ENCODE results near the gene THSD4. TPM values are rescaled to one million over a fixed set of nuclear protein-coding genes. Genes with fewer than 3 reads are reported as not detected.

THSD4 gene
- polyA plus RNA-seq, 1 donor from 2014 or later = 0.46 TPM

DNA sequence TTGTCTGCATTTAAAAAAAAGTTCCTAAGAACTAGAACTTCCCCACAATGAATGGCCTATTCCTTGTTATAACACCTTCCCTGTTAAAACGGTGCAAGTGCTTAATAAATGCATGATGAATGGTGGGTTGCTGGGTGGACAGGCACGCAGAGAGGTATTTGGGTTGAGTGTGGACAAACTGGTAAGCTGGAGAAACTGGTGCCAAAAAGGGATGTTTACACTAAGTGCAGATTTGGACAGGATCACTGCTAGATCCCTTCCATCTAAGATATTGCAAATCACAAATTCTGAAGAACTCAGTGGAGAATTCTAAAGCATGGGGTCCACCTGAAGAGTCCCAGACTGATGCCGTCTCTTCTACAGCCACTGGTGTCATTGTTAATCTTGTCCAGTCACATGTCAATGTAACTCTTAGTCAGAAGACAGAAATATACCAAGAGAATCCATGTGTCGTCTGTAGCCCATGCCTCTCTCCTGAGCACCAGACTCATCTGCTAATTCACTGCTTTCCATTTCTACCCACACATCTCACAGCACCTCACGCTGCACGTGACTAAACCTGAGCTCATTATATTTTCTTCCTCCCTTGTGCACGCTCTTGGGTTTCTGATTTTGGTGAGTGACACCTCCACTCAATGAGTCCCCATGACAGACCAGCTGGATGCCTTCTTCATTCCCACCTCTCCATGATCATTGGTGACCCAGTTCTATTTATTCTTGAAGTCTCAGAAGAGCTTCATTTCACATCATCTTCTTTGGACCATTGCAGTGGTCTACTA lies 328.9 kb downstream of the THSD4 start:
- no peak overlapping the region for H2AFZ ChIP-seq (ENCODE audit: low read depth, low read length)
- no peak overlapping the region for H3K27ac ChIP-seq (ENCODE audit: low read length)
- no peak for TF ChIP-seq MXI1 (conservative IDR thresholded peaks at IDR 0.05; ENCODE audit: poor library complexity, severe bottlenecking)
- H4K20me1 ChIP-seq (ENCODE audit: insufficient read depth) = no peaks in the 10 kb centered on the region
- H3F3A ChIP-seq (ENCODE audit: insufficient read depth, low read length, poor library complexity, severe bottlenecking) = no peaks in the 10 kb centered on the region
- no peak overlapping the region for H3K4me3 ChIP-seq (ENCODE audit: low read length)
- no peak overlapping the region for H3K9ac ChIP-seq (ENCODE audit: low read length)
- no peaks in the 10 kb centered on the region for H3K9me3 ChIP-seq (ENCODE audit: low read length)
- H3K4me2 ChIP-seq (ENCODE audit: low read length) = no peak overlapping the region
- H3K79me2 ChIP-seq (replicated peaks; ENCODE audit: insufficient read depth, low read length) = no peaks in the 10 kb centered on the region
- H3K9me2 ChIP-seq (ENCODE audit: insufficient read depth, low read length) = no peaks in the 10 kb centered on the region
- H3K36me3 ChIP-seq (ENCODE audit: insufficient read depth, low read length) = no peaks in the 10 kb centered on the region
- no peaks in the 10 kb centered on the region for H3K27me3 ChIP-seq (ENCODE audit: insufficient read depth, low read depth, low read length)

DNA sequence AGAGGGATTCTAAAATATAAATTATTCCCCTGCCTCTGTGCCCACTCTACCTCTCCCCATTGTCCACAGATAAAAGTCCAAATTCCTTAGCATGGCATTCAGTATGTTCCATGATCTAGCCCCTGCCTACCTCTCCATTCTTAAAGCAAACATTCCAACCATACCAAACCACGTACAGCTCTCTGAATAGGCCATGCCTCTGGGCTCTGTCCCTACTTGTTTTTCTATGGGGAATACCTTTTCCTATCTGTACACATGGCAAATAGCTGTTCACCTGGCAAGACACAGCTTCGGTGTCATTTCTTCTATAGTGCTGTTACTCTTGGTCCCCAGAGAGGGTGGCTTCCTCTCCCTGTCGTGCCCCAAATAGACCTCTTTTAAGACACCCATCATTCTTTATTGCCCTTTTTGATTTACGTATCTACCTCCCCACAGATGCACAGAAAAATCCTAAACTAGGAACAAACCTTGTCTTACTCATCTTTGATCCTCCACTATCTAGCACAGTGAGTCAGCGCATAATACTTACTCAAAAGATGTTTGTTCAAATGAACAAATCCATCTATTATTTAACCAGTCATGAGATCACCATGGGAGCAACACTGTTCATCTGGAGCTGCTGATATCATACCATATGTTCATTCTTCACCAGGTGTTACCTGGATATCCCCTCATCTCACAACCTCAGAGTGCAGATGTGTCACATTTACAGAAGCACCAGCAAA lies 329.8 kb downstream of the THSD4 start:
- no peak overlapping the region for H3K27ac ChIP-seq (ENCODE audit: low read length)
- H3K9me2 ChIP-seq (ENCODE audit: insufficient read depth, low read length) = no peaks in the 10 kb centered on the region
- no peak overlapping the region for H3K4me3 ChIP-seq (ENCODE audit: low read length)
- H3F3A ChIP-seq (ENCODE audit: insufficient read depth, low read length, poor library complexity, severe bottlenecking) = no peaks in the 10 kb centered on the region
- no peaks in the 10 kb centered on the region for H3K27me3 ChIP-seq (ENCODE audit: insufficient read depth, low read depth, low read length)
- H2AFZ ChIP-seq (ENCODE audit: low read depth, low read length) = no peak overlapping the region
- no peak overlapping the region for H3K9ac ChIP-seq (ENCODE audit: low read length)
- no peaks in the 10 kb centered on the region for H3K36me3 ChIP-seq (ENCODE audit: insufficient read depth, low read length)
- H4K20me1 ChIP-seq (ENCODE audit: insufficient read depth) = no peaks in the 10 kb centered on the region
- H3K79me2 ChIP-seq (replicated peaks; ENCODE audit: insufficient read depth, low read length) = no peaks in the 10 kb centered on the region
- H3K9me3 ChIP-seq (ENCODE audit: low read length) = no peaks in the 10 kb centered on the region
- H3K4me2 ChIP-seq (ENCODE audit: low read length) = no peak overlapping the region
- TF ChIP-seq POLR2AphosphoS5 (IDR thresholded peaks at IDR 0.05) = no peak
- no peak for TF ChIP-seq MXI1 (conservative IDR thresholded peaks at IDR 0.05; ENCODE audit: poor library complexity, severe bottlenecking)
- TF ChIP-seq, protein P1, sequence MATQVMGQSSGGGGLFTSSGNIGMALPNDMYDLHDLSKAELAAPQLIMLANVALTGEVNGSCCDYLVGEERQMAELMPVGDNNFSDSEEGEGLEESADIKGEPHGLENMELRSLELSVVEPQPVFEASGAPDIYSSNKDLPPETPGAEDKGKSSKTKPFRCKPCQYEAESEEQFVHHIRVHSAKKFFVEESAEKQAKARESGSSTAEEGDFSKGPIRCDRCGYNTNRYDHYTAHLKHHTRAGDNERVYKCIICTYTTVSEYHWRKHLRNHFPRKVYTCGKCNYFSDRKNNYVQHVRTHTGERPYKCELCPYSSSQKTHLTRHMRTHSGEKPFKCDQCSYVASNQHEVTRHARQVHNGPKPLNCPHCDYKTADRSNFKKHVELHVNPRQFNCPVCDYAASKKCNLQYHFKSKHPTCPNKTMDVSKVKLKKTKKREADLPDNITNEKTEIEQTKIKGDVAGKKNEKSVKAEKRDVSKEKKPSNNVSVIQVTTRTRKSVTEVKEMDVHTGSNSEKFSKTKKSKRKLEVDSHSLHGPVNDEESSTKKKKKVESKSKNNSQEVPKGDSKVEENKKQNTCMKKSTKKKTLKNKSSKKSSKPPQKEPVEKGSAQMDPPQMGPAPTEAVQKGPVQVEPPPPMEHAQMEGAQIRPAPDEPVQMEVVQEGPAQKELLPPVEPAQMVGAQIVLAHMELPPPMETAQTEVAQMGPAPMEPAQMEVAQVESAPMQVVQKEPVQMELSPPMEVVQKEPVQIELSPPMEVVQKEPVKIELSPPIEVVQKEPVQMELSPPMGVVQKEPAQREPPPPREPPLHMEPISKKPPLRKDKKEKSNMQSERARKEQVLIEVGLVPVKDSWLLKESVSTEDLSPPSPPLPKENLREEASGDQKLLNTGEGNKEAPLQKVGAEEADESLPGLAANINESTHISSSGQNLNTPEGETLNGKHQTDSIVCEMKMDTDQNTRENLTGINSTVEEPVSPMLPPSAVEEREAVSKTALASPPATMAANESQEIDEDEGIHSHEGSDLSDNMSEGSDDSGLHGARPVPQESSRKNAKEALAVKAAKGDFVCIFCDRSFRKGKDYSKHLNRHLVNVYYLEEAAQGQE (IDR thresholded peaks at IDR 0.05; ENCODE audit: borderline replicate concordance) = no peak
- no peak for TF ChIP-seq TAF1 (IDR thresholded peaks at IDR 0.05; ENCODE audit: low read depth)
- TF ChIP-seq, protein P2, sequence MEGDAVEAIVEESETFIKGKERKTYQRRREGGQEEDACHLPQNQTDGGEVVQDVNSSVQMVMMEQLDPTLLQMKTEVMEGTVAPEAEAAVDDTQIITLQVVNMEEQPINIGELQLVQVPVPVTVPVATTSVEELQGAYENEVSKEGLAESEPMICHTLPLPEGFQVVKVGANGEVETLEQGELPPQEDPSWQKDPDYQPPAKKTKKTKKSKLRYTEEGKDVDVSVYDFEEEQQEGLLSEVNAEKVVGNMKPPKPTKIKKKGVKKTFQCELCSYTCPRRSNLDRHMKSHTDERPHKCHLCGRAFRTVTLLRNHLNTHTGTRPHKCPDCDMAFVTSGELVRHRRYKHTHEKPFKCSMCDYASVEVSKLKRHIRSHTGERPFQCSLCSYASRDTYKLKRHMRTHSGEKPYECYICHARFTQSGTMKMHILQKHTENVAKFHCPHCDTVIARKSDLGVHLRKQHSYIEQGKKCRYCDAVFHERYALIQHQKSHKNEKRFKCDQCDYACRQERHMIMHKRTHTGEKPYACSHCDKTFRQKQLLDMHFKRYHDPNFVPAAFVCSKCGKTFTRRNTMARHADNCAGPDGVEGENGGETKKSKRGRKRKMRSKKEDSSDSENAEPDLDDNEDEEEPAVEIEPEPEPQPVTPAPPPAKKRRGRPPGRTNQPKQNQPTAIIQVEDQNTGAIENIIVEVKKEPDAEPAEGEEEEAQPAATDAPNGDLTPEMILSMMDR (IDR thresholded peaks at IDR 0.05; ENCODE audit: poor library complexity, severe bottlenecking) = no peak
- no peak for TF ChIP-seq EP300 (conservative IDR thresholded peaks at IDR 0.05; ENCODE audit: poor library complexity, severe bottlenecking)
- no peak for TF ChIP-seq EZH2 (IDR thresholded peaks at IDR 0.05; ENCODE audit: borderline replicate concordance, insufficient read depth, low read length, poor library complexity, severe bottlenecking)

Measured in neural cell (in vitro differentiated cells).